OCI-LY7 (cell line): ENCODE data around the gene RNF11.

ENCODE experiments used
- CTCF ChIP-seq: fragments of 200-600 bp; sonication (generic); conservative IDR thresholded peaks from 2 replicates; pipeline ENCODE4 v1.5.1; 2014; ENCODE audit warnings: mild to moderate bottlenecking, antibody characterized with exemption, low read length, moderate library complexity, mixed read lengths
- EZH2phosphoT487 ChIP-seq: fragments of 200-600 bp; sonication (generic); IDR thresholded peaks from 2 replicates; pipeline ENCODE4 v1.6.1; 2018; ENCODE audit warnings: low read depth, borderline replicate concordance, mild to moderate bottlenecking, mixed run types, antibody characterized with exemption, low read length, moderate library complexity, mixed read lengths

- no peak for TF ChIP-seq CTCF
- TF ChIP-seq EZH2phosphoT487: no peak
Observed at GRCh38 chr1:51266181-51266580, 30.1 kb downstream of the RNF11 start.
